Iris pigment epithelial cell (primary cell): ENCODE data around the gene RNF38.
"Not testable (repeated sequence)": the region's sequence is repeated elsewhere in the genome, so short reads cannot be mapped to it uniquely, and the experiment has no call there.

ENCODE experiments used
- DNase-seq: peaks from one replicate; pipeline ENCODE4 v3.0.0-alpha.2; 2011; ENCODE audit warnings: low read depth

The RNF38 gene

DNA sequence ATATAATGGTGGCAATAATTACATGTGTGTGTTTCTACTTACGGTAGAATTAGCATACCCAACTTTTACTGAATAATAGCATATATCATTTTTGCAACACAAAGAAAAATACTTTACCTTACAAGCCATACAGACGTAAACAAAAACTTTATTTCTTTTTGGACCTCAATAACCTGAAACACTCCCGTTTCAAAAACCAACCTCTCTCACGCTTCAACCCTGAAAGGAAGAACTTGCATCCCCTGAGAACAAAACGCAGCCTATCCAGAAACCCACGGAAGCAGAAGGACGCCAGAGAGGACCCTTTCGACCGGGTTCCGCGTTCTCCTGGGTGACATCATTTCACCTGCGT, at the start of gene RNF38:
Gene RNF38, minus strand, starts transcription at position 290 of the 352 bp plus-strand sequence. Its CDS starts 161 bp downstream, at position 129.
- no peak for DNase-seq

DNA sequence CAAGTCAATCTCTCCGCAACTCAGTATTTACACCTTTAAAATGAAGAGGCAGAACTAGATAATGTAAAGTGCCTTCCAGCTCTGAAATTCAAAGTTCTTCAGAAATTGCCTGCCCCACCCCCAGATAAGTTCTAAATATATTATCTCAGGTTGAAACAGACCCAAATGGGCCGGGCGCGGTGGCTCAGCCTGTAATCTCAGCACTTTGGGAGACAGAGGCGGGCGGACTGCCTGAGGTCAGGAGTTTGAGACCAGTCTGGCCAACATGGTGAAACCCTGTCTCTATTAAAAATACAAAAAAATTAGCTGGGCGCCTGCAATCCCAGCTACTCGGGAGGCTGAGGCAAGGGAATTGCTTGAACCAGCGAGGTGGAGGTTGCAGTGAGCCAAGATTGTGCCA, 48.5 kb upstream of the RNF38 start:
- not testable (repeated sequence) for DNase-seq

DNA sequence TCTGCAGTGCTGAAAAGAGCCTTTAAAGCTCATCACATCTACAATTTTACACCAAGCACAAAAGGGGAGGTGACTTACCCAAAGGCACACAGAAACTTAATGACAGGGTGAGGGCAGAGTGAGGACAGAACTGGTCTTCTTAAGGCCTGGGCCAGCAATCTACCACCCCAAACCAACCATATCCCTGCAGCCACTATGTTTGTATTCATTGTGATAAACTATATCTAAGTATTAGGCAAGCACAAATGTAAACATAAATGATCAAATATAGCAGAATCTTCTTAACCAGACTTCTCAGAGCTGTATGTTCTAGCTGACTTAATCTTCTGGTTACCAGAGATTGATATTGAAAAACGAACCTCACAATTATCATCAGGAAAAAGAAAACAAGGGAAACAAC, 47.9 kb upstream of the RNF38 start:
- DNase-seq = no peak

DNA sequence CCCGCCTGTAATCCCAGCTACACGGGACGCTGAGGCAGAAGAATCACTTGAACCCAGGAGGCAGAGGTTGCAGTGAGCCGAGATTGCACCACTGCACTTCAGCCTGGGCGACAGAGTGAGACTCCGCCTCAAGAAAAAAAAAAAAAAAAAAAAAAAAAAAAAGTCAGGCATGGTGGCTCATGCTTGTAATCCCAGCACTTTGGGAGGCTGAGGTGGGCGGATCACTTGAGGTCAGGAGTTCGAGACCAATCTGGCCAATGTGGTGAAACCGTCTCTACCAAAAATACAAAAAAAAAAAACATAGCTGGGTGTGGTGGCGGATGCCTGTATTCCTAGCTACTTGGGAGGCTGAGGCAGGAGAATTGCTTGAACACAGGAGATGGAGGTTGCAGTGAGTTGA, 46.6 kb upstream of the RNF38 start:
- not testable (repeated sequence) for DNase-seq

DNA sequence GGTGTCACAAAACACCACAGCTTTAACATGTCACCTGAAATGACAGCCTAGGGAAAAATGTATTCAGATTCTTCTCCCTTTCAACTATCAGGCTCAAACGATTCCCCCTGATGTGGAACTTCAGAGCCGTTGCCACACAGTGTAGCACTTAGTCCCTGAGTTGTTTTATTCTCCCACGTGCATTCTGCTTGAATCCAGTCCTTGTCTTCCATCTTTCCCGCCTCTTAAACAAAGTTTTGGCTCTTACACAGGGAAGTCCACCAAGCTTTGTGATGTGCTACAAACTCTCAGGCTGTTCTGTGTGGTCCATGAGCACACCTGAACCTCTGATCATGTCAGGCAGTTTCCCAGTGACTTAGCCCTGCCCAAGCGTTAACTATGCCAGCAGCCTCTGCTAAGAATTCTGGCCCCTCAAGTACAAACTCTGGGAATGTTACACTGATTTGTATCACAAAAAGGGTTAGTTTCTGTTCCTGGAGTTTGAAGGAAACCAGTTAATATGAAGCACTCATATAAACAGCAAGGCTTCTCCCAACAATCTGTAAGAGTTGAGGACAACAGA, 45.8 kb upstream of the RNF38 start:
- DNase-seq = no peak

DNA sequence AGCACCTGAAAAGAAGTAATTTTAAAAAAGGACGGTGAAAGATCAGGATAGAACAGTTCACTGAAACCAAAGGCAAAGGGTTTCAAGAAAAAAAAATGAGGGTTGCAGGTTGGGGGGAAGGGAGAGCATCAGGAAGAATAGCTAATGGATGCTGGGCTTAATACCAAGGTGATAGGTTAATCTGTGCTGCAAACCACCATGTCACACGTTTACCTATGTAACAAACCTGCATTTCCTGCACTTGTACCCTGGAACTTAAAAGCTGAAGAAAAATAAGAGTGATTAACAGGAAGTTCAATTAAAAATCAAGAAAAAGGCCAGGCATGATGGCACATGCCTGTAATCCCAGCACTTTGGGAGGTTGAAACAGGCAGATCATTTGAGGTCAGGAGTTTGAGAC, 44.1 kb upstream of the RNF38 start:
- DNase-seq = no peak

DNA sequence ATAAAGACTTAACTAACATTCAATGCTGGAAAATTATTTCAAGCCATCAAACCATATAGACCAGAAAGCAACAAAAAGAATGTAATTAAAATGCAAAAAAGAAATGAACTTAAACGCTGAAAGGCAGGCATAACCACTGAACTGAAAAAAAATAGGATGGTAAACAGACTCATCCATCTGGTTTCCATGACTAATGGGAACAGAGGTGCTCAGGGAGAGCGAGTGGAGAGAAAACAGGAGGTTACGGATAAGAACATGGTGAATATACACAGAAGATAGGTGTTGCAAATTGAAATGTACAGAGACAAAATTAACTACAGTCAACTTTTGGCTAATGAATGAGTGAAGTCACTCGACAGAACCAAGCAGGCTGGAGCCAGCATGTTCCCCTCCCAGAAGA, 43.5 kb upstream of the RNF38 start:
- DNase-seq = peak; percentile 34

DNA sequence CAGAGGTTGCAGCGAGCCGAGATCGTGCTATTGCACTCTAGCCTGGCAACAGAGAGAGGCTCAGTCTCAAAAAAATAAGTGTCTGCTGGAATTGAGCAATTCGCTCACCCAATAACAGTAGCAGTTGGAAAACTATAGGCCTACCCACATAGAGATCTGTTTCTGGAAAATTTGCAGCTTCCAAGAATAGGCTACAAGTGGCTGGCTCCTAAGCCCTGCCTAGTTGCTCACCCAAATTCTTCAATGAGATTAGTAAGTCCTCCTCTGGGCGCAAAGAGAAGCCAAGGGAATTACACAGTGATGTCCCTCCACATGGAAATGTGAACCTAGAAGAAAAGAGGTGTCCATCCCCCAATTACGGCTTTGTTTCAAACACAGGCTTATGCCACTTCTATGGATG, 42.6 kb upstream of the RNF38 start:
- DNase-seq = no peak

DNA sequence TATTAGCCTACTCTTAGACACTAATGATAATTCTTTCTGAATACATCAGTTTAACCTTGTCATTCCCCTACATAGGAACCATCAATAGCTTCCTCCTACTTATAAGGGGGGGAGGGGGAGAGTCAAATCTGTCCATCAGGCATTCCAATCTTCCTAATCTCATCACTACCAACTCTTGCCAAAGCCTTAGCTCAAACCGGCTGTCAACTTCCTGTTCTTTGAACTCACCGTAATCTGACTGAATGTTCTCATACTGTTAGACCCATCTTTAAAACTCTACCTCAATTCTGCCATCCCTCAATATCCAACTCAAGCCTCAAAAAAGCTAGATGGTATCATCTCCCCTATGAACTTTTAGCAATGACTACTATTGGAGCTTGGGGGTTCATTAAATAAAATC, 41.9 kb upstream of the RNF38 start:
- DNase-seq = peak; percentile 50

DNA sequence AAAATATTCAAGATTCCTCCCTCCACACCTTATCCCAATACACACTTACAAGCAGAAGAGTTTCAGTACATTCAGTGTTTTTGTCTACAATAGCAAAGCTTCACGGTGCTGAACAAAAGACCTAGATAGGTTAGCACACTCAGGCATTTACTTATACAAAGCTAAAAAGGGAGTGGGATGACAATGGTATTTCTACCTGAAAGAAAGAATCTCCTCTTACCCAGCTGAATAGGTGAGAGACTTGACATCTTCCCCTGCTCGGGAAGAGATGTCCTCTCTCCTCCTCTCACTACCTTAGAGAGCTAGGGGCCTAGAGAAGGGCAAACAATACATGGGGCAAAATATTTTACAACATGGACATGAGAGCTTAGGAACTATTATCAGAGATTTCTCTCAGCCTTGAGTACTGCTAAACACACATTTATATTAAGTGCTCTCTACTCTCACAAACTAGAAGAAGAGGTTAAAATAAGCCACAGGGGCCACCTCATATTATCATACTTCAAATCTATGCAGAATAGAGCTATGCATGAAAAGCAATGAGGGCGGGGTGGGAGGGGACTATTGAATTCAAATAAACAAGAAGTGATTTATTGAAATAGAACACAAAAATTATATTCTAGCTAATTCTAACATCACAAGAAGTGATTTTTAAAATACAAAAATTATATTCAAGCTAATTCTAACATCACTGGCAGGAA, 38.6 kb upstream of the RNF38 start:
- no peak for DNase-seq

DNA sequence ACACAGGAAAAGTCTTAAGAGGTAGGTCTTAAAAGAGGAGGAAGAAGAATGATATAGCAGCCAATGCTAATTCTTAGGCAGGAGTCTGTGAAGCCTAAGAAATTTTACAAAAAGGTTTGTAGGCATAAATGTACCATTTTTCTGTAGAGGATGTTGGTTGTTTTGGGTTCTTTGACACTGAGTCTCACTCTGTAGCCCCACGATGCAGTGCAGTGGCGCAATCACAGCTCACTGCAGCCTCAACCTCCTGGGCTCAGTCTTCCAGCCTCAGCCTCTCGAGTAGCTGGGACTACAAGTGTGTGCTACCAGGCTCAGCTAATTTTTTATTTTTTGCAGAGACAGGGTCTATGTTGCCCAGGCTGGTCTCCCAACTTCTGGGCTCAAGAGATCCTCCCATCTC, 37.7 kb upstream of the RNF38 start:
- DNase-seq = peak; percentile 30

DNA sequence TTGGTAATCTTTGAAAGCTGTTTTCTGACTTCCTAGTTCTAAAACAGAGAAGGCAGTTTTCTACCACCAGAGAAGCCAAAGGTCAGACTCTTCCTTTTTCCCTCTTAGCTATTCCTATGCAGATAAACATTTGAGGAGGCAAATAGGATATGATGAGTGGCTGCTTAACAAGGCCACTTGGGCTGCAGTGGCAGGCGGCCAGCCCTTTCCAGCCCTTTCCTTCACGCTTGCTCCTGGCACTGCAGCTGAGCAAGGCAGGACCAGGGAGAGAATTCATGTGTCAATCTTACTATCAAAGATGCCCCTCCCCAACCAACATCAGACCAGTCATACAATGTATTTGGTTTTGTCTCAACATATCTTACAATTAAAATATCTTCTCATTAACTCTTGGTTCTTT, 36.8 kb upstream of the RNF38 start:
- peak; percentile 26 for DNase-seq

DNA sequence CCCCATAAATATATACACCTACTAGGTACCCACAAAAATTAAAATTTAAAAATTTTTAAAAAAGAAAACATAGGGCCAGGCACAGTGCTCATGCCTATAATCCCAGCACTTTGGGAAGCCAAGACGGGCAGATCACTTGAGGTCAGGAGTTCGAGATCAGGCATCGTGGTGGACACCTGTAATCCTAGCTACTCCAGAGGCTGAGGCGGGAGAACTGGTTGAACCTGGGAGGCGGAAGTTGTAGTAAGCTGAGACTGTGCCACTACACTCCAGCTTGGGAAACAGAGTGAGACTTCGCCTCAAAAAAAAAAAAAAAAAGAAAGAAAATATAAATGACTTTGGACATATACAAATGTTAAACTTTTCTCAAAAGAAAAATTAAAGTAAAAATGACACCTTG, 33.3 kb upstream of the RNF38 start:
- no peak for DNase-seq

DNA sequence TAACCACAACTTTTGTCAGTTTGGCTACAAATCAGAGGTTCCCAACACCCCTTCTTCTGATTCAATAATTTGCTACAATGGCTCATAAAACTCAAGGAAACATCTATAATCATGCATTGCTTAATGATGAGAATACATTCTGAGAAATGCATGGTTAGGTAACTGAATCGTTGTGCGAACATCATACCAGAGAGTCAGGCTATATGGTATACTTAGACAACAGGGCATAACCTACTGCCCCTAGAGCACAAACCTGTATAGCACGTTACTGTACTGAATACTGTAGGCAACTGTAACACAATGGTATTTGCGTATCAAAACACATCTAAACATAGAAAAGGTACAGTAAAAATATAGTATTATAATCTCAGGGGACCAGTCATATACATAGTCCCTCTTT, 31.0 kb upstream of the RNF38 start:
- DNase-seq = no peak

DNA sequence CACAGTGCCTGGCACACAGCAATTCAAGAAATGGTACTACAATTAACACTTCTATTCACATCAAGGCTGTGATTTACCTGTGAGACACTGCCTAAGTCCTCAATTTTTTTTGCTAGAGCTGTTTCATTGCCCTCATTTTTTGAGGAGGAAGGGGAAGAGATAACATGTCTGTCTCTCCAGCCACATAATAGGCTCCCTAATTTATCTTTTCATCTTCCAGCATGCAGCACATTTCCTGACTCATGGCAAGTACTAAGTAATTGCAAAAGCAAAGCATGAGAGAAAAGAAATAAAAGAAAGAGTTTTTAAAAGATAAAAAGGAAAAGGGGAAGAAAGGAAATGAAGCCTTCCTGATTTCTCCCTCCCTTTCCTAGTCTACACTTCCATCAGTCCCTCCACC, 26.9 kb upstream of the RNF38 start:
- peak; percentile 35 for DNase-seq

DNA sequence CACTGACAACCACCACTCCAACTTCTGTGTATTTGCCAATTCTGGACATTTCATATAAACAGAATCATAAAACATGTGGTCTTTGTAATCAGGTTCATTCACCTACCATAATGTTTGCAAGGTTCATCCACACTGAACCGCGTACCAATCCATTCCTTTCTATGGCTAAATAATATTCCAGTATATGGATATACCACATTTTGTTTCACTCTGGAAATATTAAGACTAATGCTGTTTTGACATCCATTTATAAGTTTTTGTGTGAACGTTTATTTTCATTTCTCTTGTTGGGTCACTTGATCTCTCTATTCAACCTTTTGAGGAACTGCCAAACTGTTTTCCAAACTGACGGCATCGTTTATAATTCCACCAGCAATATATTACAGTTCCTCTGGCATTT, 26.3 kb upstream of the RNF38 start:
- DNase-seq = no peak

DNA sequence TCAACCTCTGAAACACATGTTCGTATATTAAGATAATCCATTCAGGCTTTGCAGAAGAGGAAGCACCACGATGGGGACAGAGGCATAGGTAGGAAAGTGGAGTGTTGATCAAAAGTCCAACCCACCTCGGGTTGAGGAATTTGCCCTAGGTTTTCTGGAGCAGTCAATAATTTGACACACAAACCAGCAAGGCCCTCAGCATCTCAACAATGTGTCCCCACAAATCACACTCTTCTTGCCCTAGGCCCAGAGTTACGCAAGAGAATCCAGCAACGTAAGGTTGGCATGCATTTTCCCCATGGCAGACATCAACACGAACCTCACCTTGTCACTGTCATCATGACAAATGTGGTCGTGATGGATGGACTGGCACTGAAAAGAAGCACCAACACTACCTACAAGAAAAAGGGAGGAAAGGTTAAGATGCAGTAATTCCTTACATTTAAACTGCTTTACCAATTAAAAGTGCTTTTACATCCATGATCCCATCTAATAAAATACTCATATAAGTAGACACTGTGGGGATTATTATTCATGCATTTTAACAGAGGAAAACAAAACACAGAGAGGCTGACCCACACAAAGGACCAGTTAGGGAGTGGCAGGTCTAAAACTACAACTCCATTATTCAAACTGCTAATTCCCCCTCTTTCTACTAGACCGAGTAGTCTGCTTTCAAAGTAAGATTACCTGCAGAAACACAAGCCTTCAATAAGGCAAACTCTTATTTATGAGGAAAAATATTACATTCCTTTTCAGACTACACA, 24.4 kb upstream of the RNF38 start:
- DNase-seq = no peak

DNA sequence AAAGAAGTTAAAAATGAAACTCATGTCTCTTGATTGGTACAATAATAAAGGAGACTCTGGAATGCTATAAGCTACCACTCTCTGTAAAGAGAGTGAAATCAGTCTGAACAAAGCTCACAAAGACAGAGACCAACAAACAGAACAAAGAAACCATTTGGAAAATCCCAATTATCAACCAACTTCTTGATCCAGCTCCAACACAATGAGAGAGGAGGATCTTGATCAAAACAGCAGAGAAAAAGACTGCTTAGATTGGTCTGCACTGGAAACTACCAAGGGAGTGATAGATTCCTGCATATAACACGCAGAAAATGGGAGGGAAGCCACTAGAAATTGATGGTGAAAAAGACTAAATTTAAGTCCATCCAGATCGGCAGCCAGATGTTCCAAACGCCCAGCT, 23.1 kb upstream of the RNF38 start:
- no peak for DNase-seq

DNA sequence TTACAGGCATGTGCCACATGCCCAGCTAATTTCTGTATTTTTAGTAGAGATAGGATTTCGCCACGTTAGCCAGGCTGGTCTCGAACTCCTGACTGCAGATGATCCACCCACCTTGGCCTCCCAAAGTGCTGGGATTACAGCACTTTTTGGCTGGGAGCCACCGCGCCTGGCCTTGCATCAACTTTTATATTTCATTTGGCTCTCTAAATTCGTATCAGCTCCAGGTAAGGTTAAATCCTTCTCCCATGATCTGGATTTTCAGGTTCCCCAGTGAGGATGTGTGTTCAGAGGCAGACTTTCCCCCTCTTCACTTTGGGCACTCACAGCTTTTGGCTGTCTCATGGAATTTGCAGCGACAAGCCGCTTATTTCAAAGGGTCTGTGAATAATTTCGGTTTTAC, 16.8 kb upstream of the RNF38 start:
- no peak for DNase-seq

DNA sequence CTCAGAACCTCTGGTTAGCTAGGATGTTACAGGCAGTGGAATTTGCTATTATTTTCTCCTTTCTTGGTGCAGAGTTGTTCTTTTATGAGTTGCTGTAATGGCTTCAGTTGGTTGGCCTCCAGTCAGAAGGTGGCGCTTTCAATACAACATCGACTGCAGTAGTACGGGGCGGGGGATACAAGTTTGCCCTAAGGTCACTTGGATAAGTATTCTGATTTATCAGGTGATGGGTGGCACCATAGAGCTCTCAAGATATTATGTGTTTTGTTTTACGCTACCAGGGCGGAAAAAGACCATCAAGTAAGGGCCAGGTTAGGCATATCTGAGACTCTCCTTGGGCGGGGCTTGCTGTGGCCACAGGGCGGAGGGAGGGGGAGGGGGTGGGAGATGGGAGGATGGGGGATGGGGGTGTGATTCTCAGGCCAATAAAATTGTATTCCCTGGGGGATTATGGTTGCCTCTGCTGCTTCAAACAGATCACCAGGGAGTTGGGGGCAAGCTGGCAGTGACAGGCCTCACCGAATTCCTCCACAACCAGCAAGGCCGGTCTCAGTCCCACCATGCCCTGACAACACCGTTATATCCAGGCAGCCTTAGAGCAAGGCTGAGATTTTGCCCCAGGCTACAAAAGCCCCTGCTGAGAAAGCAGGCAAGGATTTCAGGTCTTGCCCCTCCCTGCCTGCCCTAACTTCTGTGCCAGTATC, 15.9 kb upstream of the RNF38 start:
- no peak for DNase-seq

DNA sequence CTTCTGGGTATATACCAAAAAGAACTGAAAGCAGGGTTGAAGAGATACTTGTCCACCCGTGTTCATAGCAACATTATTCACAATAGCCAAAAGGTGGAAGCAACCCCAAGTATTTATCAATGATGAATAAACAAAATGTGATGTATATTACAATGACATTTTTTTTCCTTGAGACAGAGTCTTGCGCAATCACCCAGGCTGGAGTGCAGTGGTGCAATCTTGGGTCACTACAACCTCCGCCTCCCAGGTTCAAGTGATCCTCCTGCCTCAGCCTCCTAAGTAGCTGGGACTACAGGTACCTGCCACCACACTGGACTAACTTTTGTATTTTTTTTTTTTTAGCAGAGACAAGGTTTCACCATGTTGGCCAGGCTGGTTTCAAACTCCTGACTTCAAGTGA, 11.3 kb upstream of the RNF38 start:
- DNase-seq = not testable (repeated sequence)

DNA sequence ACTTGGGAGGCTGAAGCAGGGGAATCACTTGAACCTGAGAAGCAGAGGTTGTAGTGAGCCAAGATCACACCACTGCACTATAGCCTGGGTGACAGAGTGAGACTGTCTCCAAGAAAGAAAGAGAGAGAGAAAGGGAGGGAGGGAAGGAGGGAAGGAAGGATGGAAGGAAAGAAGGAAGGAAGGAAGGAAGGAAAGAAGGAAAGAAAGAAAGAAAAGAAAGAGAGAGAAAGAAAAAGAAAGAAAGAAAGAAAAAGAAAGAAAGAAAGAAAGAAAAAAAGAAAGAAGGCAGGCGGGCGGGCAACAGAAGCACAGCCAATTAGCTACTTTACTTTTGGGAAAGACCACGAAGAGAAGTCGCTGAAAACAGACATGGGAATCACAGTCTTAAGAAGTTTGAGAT, 9.0 kb upstream of the RNF38 start:
- not testable (repeated sequence) for DNase-seq
